Measurements from ENCODE around the gene CTIF. TPM values are rescaled to one million over a fixed set of nuclear protein-coding genes. Genes with fewer than 3 reads are reported as not detected.

The CTIF gene
- polyA plus RNA-seq, 1 of the 3 experiments (the other 2 are of a cell fraction), result 47.2 TPM

- TF ChIP-seq IRF3 (IDR thresholded peaks at IDR 0.05; ENCODE audit: low read depth, low read length) (no peak), EZH2phosphoT487 (IDR thresholded peaks at IDR 0.05; ENCODE audit: borderline replicate concordance, low read depth) (no peak), TCF12 (IDR thresholded peaks at IDR 0.05) (no peak), MAX (IDR thresholded peaks at IDR 0.05; ENCODE audit: low read depth) (no peak), NFIC (IDR thresholded peaks at IDR 0.05; ENCODE audit: borderline replicate concordance) (no peak)
Observed at GRCh38 chr18:48723016-48723415, 184.2 kb downstream of the CTIF start (continued).

- Histone ChIP-seq H3K79me2 (ENCODE audit: insufficient read depth) (peaks cover 24% of the 10 kb centered on the region), H3K9me3 (0 out of 2 replicates have a peak, but pooled peaks cover 5% of the 10 kb centered on the region), H3K36me3 (replicated peaks in 1 of 2; ENCODE audit: control insufficient read depth in 1 of 2, insufficient read depth in 2 of 2, low read length in 1 of 2) (peaks cover 21 to 22% of the 10 kb centered on the region in 2 experiments), H3K9ac (no peak overlapping the region), H3K4me3 (ENCODE audit: low read depth in 2 of 2, low read length in 1 of 2) (no peak overlapping the region), H3K27me3 (ENCODE audit: insufficient read depth) (no peaks in the 10 kb centered on the region), H3K9me2 (no peaks in the 10 kb centered on the region), H3K4me2 (no peak overlapping the region), H2AFZ (ENCODE audit: low read depth) (no peak overlapping the region), H3K27ac (ENCODE audit: low read depth in 2 of 2, low read length in 1 of 2) (no peak overlapping the region), H4K20me1 (ENCODE audit: insufficient read depth) (peaks cover 12% of the 10 kb centered on the region; the same call in 1 of the 2 replicates), H3F3A (replicated peaks; ENCODE audit: insufficient read depth) (peaks cover 22% of the 10 kb centered on the region), H3K4me1 (ENCODE audit: control insufficient read depth in 1 of 2, insufficient read depth in 2 of 2, low read depth in 1 of 2, low read length in 1 of 2) (peaks cover 19 to 20% of the 10 kb centered on the region in 2 experiments)
- no peak for DNase-seq
- no peak for TF ChIP-seq POLR2AphosphoS5 (IDR thresholded peaks at IDR 0.05; ENCODE audit: low read depth, low read length)
- no peak for TF ChIP-seq RFX5 (IDR thresholded peaks at IDR 0.05; ENCODE audit: low read length)
- no peak for TF ChIP-seq USF1 (IDR thresholded peaks at IDR 0.05; ENCODE audit: borderline replicate concordance, low read depth)
- TF ChIP-seq ELF1 (IDR thresholded peaks at IDR 0.05), result no peak
- no peak for TF ChIP-seq SMC3 (IDR thresholded peaks at IDR 0.05; ENCODE audit: low read depth, low read length)
- no peak for TF ChIP-seq RCOR1 (IDR thresholded peaks at IDR 0.05; ENCODE audit: low read length)
- TF ChIP-seq FOXJ3 (CRISPR knock-in tag; IDR thresholded peaks at IDR 0.05), result no peak
- TF ChIP-seq RXRA (IDR thresholded peaks at IDR 0.05; ENCODE audit: borderline replicate concordance, low read depth), result no peak
- no peak for TF ChIP-seq TEAD4 (IDR thresholded peaks at IDR 0.05; ENCODE audit: borderline replicate concordance, insufficient read depth)
- TF ChIP-seq IRF3 (IDR thresholded peaks at IDR 0.05; ENCODE audit: low read depth, low read length), result no peak
- no peak for TF ChIP-seq EZH2phosphoT487 (IDR thresholded peaks at IDR 0.05; ENCODE audit: borderline replicate concordance, low read depth)
- no peak for TF ChIP-seq NFIC (IDR thresholded peaks at IDR 0.05; ENCODE audit: borderline replicate concordance)
- no peak for TF ChIP-seq MXI1 (IDR thresholded peaks at IDR 0.05; ENCODE audit: low read depth, low read length)
- ChIA-PET CTCF (interaction anchor here (0.9 kb wide), 1 partner anchor 9 kb away, joined by 4 read pairs; no protein-coding TSS in a partner anchor), POLR2A (no interaction called here)
- WGBS (ENCODE audit: low lambda C conversion rate), result 100% methylated on average over 2 of the region's 2 CpGs
Observed at GRCh38 chr18:48723837-48724236, 185.0 kb downstream of the CTIF start.

Measured in SK-N-SH (cell line).